Measurements from ENCODE around the gene DYRK1B. TPM values are rescaled to one million over a fixed set of nuclear protein-coding genes. Genes with fewer than 3 reads are reported as not detected.

The DYRK1B gene
- total RNA-seq, 1 donor from 2014 or later, result 31.7 TPM

DNA sequence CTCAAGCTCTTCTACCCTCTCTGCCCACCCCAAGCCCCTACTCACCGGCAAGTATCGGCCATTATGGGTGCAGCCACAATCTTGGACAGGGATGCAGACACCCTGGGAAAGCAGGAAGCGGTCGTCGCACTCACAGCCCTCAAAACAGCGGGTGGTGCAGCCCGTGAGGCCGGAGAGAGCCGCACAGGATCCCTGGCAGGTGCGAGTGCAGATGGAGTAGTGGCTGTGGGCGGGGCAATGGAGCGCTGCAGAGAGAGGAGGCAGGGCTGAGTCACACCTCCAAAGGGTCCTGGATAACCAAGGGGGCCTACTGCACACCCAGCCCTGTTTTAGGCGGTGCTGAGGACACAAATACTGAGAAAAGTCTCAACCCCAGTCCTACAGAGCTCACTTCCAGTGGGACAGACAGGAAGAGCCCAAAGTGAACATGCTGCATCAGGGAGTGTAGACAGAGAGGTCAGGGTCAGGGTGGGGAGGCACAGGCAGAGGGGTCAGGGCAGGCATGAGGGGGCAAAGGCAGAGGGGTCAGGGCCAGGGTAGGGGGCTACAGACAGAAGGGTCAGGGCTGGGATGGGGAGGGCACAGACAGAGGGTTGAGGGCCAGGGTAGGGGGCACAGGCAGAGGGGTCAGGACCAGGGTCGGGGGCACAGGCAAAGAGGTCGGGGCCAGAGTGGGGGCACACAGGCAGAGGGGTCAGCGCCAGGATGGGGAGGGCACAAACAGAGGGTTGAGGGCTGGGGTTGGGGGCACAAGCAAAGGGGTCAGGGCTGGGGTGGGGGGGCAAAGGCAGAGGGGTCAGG lies 36.4 kb upstream of the DYRK1B start:
- H3K4me3 Mint-ChIP-seq (ENCODE audit: unreplicated experiment), result no peak overlapping the region
- no peak for DNase-seq (ENCODE audit: extremely low spot score, unreplicated experiment)
- H3K9me3 Mint-ChIP-seq (ENCODE audit: unreplicated experiment), result no peaks in the 10 kb centered on the region
- TF ChIP-seq, protein P1, sequence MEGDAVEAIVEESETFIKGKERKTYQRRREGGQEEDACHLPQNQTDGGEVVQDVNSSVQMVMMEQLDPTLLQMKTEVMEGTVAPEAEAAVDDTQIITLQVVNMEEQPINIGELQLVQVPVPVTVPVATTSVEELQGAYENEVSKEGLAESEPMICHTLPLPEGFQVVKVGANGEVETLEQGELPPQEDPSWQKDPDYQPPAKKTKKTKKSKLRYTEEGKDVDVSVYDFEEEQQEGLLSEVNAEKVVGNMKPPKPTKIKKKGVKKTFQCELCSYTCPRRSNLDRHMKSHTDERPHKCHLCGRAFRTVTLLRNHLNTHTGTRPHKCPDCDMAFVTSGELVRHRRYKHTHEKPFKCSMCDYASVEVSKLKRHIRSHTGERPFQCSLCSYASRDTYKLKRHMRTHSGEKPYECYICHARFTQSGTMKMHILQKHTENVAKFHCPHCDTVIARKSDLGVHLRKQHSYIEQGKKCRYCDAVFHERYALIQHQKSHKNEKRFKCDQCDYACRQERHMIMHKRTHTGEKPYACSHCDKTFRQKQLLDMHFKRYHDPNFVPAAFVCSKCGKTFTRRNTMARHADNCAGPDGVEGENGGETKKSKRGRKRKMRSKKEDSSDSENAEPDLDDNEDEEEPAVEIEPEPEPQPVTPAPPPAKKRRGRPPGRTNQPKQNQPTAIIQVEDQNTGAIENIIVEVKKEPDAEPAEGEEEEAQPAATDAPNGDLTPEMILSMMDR (IDR thresholded peaks at IDR 0.05), result no peak
- no peak overlapping the region for H3K27ac Mint-ChIP-seq (ENCODE audit: unreplicated experiment)
- H3K27me3 Mint-ChIP-seq (ENCODE audit: unreplicated experiment), result peaks cover 2% of the 10 kb centered on the region
- H3K4me1 Mint-ChIP-seq (ENCODE audit: unreplicated experiment), result no peaks in the 10 kb centered on the region
- H3K36me3 Mint-ChIP-seq (ENCODE audit: unreplicated experiment), result no peaks in the 10 kb centered on the region

DNA sequence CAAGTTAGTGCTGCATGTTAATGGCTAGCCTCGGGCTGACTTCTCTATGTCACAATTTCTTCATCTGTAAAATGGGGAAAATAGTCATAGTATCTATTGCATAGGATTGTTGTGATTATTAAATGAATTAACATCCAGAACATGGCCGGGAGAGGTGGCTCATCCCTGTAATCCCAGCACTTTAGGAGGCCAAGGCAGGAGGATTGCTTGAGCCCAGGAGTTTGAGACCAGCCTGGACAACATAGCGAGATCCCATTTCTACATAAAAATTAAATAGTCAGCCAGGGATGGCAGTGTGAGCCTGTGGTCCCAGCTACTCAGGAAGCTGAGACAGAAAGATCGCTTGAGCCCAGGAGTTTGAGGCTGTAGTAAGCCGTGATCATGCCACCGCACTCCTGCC lies 34.0 kb upstream of the DYRK1B start:
- TF ChIP-seq, protein P1 (IDR thresholded peaks at IDR 0.05), result no peak
- Mint-ChIP-seq H3K4me1 (ENCODE audit: unreplicated experiment) (no peaks in the 10 kb centered on the region), H3K9me3 (ENCODE audit: unreplicated experiment) (no peaks in the 10 kb centered on the region), H3K4me3 (ENCODE audit: unreplicated experiment) (no peak overlapping the region), H3K27me3 (ENCODE audit: unreplicated experiment) (peaks cover 4% of the 10 kb centered on the region), H3K36me3 (ENCODE audit: unreplicated experiment) (no peaks in the 10 kb centered on the region), H3K27ac (ENCODE audit: unreplicated experiment) (no peak overlapping the region)
- no peak for DNase-seq (ENCODE audit: extremely low spot score, unreplicated experiment)

DNA sequence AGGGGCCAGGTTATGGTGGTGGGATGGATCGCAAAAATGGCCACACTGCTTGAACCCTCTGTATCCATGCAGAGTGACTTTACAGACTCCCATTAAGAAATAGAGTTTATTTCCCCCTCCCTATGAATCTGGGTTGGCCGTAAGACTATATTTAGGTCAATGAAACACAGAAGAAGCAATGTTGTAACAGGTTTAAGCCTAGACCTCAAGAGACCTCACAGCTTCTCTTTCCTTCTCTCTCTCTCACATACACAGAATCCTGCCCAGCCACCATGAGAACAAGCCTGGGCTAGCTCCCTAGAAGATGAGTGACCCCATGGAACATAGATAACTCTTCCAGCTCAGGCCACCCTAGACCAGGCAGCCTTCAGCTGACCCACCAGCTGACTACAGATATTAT lies 33.2 kb upstream of the DYRK1B start:
- DNase-seq (ENCODE audit: extremely low spot score, unreplicated experiment), result no peak
- Mint-ChIP-seq H3K9me3 (ENCODE audit: unreplicated experiment) (no peaks in the 10 kb centered on the region), H3K36me3 (ENCODE audit: unreplicated experiment) (no peaks in the 10 kb centered on the region), H3K27ac (ENCODE audit: unreplicated experiment) (no peak overlapping the region), H3K4me3 (ENCODE audit: unreplicated experiment) (no peak overlapping the region), H3K27me3 (ENCODE audit: unreplicated experiment) (peaks cover 5% of the 10 kb centered on the region), H3K4me1 (ENCODE audit: unreplicated experiment) (no peaks in the 10 kb centered on the region)
- TF ChIP-seq, protein P1 (IDR thresholded peaks at IDR 0.05), result no peak

DNA sequence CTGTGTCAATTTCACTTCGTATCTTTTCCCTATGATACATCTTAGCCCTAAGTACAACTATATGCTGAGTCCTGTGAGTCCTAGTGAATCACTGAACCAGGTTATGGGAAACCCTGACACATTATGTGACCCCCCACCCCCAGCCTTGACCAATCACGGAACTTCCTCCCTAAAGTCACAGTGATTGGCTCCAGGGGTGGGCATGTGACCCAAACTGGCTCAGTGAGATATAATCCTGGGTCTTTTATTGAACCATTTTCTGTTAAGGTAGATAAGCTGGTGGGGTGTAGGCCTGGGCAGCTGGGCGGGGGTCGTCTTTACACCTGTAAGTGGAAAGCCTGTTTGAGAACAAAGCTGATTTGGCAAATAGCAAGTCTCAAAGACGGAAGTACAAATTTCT lies 32.0 kb upstream of the DYRK1B start:
- no peak for DNase-seq (ENCODE audit: extremely low spot score, unreplicated experiment)
- no peak overlapping the region for H3K27ac Mint-ChIP-seq (ENCODE audit: unreplicated experiment)
- H3K4me1 Mint-ChIP-seq (ENCODE audit: unreplicated experiment), result no peaks in the 10 kb centered on the region
- no peaks in the 10 kb centered on the region for H3K36me3 Mint-ChIP-seq (ENCODE audit: unreplicated experiment)
- peaks cover 5% of the 10 kb centered on the region for H3K27me3 Mint-ChIP-seq (ENCODE audit: unreplicated experiment)
- no peak overlapping the region for H3K4me3 Mint-ChIP-seq (ENCODE audit: unreplicated experiment)
- TF ChIP-seq, protein P1 (IDR thresholded peaks at IDR 0.05), result no peak
- H3K9me3 Mint-ChIP-seq (ENCODE audit: unreplicated experiment), result no peaks in the 10 kb centered on the region

DNA sequence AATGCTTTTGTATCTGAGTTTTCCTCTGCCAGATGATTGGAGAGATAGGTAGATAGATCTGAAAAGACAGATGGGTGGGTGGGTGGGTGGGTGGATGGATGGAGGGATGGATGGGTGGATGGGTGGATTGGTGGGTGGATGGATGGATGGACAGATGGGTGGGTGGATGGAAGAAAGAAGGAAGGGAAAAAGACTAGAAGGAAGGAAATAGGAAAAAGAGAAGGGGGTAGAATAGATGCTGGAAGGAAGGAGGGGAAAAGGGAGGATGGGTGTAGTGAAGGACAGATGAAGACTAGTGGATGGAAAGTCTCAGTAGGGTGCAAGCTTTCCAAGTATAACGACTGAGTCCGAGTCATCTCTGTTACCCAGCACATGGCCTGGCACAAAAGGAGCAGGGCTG lies 31.2 kb upstream of the DYRK1B start:
- H3K27ac Mint-ChIP-seq (ENCODE audit: unreplicated experiment), result no peak overlapping the region
- H3K9me3 Mint-ChIP-seq (ENCODE audit: unreplicated experiment), result no peaks in the 10 kb centered on the region
- TF ChIP-seq, protein P1 (IDR thresholded peaks at IDR 0.05), result no peak
- no peaks in the 10 kb centered on the region for H3K4me1 Mint-ChIP-seq (ENCODE audit: unreplicated experiment)
- peaks cover 5% of the 10 kb centered on the region for H3K27me3 Mint-ChIP-seq (ENCODE audit: unreplicated experiment)
- no peak for DNase-seq (ENCODE audit: extremely low spot score, unreplicated experiment)
- H3K36me3 Mint-ChIP-seq (ENCODE audit: unreplicated experiment), result no peaks in the 10 kb centered on the region
- no peak overlapping the region for H3K4me3 Mint-ChIP-seq (ENCODE audit: unreplicated experiment)
